Heart left ventricle (tissue), 16 donors: ENCODE results near the gene C18orf32. TPM values are rescaled to one million over a fixed set of nuclear protein-coding genes. Genes with fewer than 3 reads are reported as not detected.

Source experiments
- ATAC-seq, 4 donors: fragments of 200-7000 bp; cut with Tn5 transposase; one replicate each; pipeline ENCODE4 v1.9.1; 2020 to 2022; ENCODE audit warnings: moderate library complexity in 4 of 4, mild to moderate bottlenecking in 3 of 4, moderate number of reproducible peaks in 1 of 4
- DNase-seq, 5 donors: peaks; one replicate each; pipeline ENCODE4 v3.0.0-alpha.2; 2020
- H3K27ac ChIP-seq, 12 donors: fragments of 200-600 bp; sonication (generic) in 4 of 12; one replicate each; pipeline versions ENCODE4 v1.5.0 to v1.8.0; 2016 to 2022; ENCODE audit warnings: mild to moderate bottlenecking in 2 of 12
- H3K27me3 ChIP-seq, 9 donors: fragments of 200-600 bp; sonication (generic) in 2 of 9; one replicate each; pipeline versions ENCODE4 v1.5.1 to v1.8.0; 2016 to 2022; ENCODE audit warnings: mild to moderate bottlenecking in 3 of 9
- H3K36me3 ChIP-seq, 9 donors: fragments of 200-600 bp; sonication (generic) in 2 of 9; one replicate each; pipeline versions ENCODE4 v1.5.0 to v1.8.0; 2018 to 2022; ENCODE audit warnings: mild to moderate bottlenecking in 2 of 9
- H3K4me1 ChIP-seq, 12 donors: fragments of 200-600 bp; sonication (generic) in 4 of 12; one replicate each; pipeline versions ENCODE4 v1.5.0 to v1.8.0; 2016 to 2022; ENCODE audit warnings: mild to moderate bottlenecking in 3 of 12
- H3K4me3 ChIP-seq, 12 donors: fragments of 200-600 bp; sonication (generic) in 4 of 12; one replicate each; pipeline versions ENCODE4 v1.5.0 to v1.8.0; 2017 to 2022; ENCODE audit warnings: mild to moderate bottlenecking in 9 of 12, moderate library complexity in 4 of 12
- H3K9me3 ChIP-seq, 12 donors: fragments of 200-600 bp; sonication (generic) in 4 of 12; one replicate each; pipeline versions ENCODE4 v1.5.0 to v1.8.0; 2016 to 2022; ENCODE audit warnings: mild to moderate bottlenecking in 1 of 12
- CTCF ChIP-seq, 12 donors: fragments of 200-600 bp; sonication (generic) in 4 of 12; IDR thresholded peaks; one replicate each; pipeline versions ENCODE4 v1.5.0 to v1.8.0; 2018 to 2022; ENCODE audit warnings: antibody characterized with exemption in 12 of 12, mild to moderate bottlenecking in 5 of 12
- POLR2A ChIP-seq, 2 donors: fragments of 450-650 bp; IDR thresholded peaks; one replicate each; pipeline ENCODE4 v1.6.1; 2017; ENCODE audit warnings: antibody characterized with exemption in 2 of 2, mild to moderate bottlenecking in 2 of 2, moderate library complexity in 2 of 2
- WGBS, 4 donors: extraction: QIAGEN DNeasy Blood & Tissue Kit in 2 of 4; methylation state at CpG; one replicate each; pipeline versions ENCODE4 v1.1.5 to v1.1.7; 2013 to 2018; 5-methylcytosine and 5-hydroxymethylcytosine counted together
- intact Hi-C, 10 donors: fragments of 100-400 bp; cut with DNase I; formaldehyde crosslinking; loops; one replicate each; pipeline versions ENCODE4 v1.11.1 to v1.14.2; 2022
- long read RNA-seq, 3 donors: library from polyadenylated mRNA; unstranded; transcript quantifications; one replicate each; pipeline ENCODE4 v2.0.0, GENCODE V29; 2020 to 2021
- polyA plus RNA-seq, 2 donors: library from polyadenylated mRNA; stranded (reverse); fragments of 200-250 nt; gene quantifications; one replicate each; pipeline ENCODE4 v1.2.3, GENCODE V29; 2013
- total RNA-seq, 9 donors: library from RNA; depleted of rRNA in 2 of 9; stranded (reverse); fragments of >200 nt in 2 of 9; fragmentation: NEBNext Ultra II Directional in 3 of 9; extraction: Animal tissue kit (Norgen Biotek cat#: 25700) in 3 of 9; gene quantifications; one replicate each; pipeline versions ENCODE4 v1.1.0 to v1.2.4, GENCODE V29; 2016 to 2023
- donor health status: ischemic (EF 13 %, LVEDD 7.1; RV severe dilation, severe dysfunction).
- donor health status: healthy with polysubstance abuse.
- donor health status: DM: no; HTN: yes; CAD: no.
- donor health status: DM: no; HTN: no; CAD: no.
- donor health status: ischemic (EF 25% LVEDD 6.9; RV normal size, moderate dysfunction).
- donor health status: ischemic (EF 25% LVEDD 5.7; RV mildly dilated, moderate dysfunction).
- donor health status: healthy.
- donor health status: DM: yes; HTN: yes; CAD: no.
- donor health status: ischemic (EF 35%, LVEDD 5.7; RV mildly dilated, moderate dysfunction).
- donor health status: nonischemic (EF 11% LVEDD 7.7; RV severe dilation, severe dysfunction).
- donor health status: DM: yes; HTN: yes; CAD: no.
- donor health status: PGD.
- donor health status: ischemic (EF 29% LVEDD 5.4; RV normal size, mild dysfunction).
- donor health status: nonischemic (EF 23%, LVEDD 6.1; RV moderate dilation, normal function).

Gene C18orf32
- total RNA-seq = 10 to 100 TPM; 17.6 to 61.1 (median 36.8) TPM
- polyA plus RNA-seq = 10 to 100 TPM; 66.7 to 68.8 TPM
- long read RNA-seq, donor 1, full-length matches to known transcripts = 53 of 70 reads
- long read RNA-seq, donor 1, partial matches to known transcripts = 0 of 70 reads
- long read RNA-seq, donor 1, other reads (novel, unspliced or antisense) = 17 of 70 reads
- long read RNA-seq, donor 2, full-length matches to known transcripts = 123 of 137 reads
- long read RNA-seq, donor 2, partial matches to known transcripts = 3 of 137 reads
- long read RNA-seq, donor 2, other reads (novel, unspliced or antisense) = 11 of 137 reads
- long read RNA-seq, donor 3, full-length matches to known transcripts = 26 of 38 reads
- long read RNA-seq, donor 3, partial matches to known transcripts = 2 of 38 reads
- long read RNA-seq, donor 3, other reads (novel, unspliced or antisense) = 10 of 38 reads

DNA sequence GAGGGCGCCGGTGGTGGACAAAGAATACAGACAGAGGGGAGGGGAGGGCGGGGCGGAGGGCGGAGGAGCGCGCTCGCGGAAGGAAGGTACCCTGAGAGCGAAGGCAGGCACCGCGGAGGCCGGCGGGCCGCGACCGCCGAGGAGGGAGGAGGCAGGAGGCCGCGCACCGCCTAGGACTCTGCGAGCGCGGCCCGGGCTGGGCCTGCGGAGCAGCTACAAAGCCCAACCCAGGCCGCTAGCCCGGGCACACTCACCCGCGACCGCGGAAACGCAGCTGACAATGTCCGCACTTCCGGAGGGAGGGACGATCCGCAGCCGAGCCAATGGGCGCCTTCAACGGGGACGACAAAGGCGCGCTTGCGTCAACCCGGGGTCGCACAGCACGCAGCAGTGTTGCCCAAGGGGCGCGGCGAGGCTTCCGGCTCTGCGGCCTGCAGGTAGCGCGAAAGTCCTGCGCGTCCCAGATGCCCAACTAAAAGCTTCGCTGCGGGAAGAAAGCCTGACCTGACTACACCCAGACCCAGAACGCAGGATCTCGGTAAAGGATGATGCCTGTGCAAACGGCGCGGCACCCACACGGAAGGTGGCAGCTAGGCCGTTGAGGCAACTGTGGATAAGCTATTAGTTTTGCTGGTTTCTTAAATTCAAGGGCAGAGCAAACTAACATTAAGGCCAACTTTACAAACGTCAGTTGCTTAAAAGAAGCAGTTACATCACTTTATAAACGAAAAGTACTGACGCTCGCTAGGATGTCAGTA, at the start of gene C18orf32:
Gene C18orf32 (minus strand): TSS at position 282 of the 758 bp plus-strand sequence. CDS start 3,486 bp downstream, outside the sequence.
- H3K4me1 ChIP-seq = peaks cover 5 to 63% (median 28%) of the 10 kb centered on the region in 12 donors
- TF ChIP-seq CTCF (IDR thresholded peaks at IDR 0.05) = no peak
- TF ChIP-seq POLR2A (IDR thresholded peaks at IDR 0.05) = peak; percentile 41 to 97

DNA sequence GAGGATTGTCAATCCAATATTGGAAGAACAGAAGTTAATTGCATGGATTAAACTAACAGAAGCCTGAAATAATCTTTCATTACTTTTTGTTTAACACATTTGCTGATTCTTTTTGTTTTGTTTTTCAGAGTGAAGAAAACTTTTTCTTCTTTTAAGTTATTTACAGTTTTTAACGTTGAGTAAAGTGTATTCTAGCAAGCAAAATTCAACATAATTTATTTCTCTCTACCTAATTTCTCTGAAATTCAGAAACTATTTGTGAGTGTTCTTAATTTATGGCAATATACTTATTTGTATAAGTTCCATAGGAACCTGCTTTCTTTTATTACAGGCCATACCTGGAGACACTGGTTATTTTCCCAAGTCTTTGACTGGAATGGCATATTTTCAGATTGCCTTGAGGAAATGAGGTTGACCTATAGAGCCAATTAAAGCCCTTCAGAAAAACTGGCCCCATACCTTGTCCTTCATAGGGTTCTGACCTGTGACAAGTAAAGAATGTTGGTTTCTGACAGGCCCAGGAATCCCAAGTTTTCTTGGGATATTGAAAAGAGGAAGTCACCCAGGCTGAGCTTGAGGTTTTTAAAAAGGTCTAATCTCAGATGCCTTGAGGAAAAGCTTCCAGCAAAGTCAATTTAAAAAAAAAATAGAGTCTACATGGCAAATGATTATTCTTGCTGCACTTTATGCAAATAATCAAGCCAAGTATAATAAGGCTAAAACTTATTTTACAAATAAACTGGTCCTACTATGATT, 48.0 kb upstream of the C18orf32 start:
- Histone ChIP-seq H3K4me3 (no peak overlapping the region), H3K4me1 (no peaks in the 10 kb centered on the region), H3K36me3 (no peaks in the 10 kb centered on the region), H3K27ac (no peak overlapping the region), H3K9me3 (no peaks in the 10 kb centered on the region), H3K27me3 (no peaks in the 10 kb centered on the region)
- 91 to 98% (median 96%) methylated on average over 1 of the region's 1 CpG for whole genome bisulfite sequencing, 4 donors
- TF ChIP-seq CTCF (IDR thresholded peaks at IDR 0.05) (no peak), POLR2A (IDR thresholded peaks at IDR 0.05) (no peak)
- intact Hi-C loops = no loop called here
- no peak for DNase-seq
- ATAC-seq = no peak

More for the DNA sequence above, at the start of gene C18orf32:
- peaks cover 3 to 60% (median 54%) of the 10 kb centered on the region in 9 donors for H3K36me3 ChIP-seq
- no peaks in the 10 kb centered on the region for H3K9me3 ChIP-seq
- peak; percentile 98 to 99 (median 98) for ATAC-seq
- intact Hi-C loops = no loop called here
- peak within 1 kb of the TSS; percentile 68 to 95 (median 88) for H3K4me3 ChIP-seq
- WGBS, 4 donors = 3 to 5% (median 4%) methylated on average over 62 to 69 of the region's 69 CpGs
- peak within 1 kb of the TSS; percentile 88 to 98 (median 97) for H3K27ac ChIP-seq
- H3K27me3 ChIP-seq = no peaks in the 10 kb centered on the region
- peak; percentile 95 to 98 (median 97) for DNase-seq

DNA sequence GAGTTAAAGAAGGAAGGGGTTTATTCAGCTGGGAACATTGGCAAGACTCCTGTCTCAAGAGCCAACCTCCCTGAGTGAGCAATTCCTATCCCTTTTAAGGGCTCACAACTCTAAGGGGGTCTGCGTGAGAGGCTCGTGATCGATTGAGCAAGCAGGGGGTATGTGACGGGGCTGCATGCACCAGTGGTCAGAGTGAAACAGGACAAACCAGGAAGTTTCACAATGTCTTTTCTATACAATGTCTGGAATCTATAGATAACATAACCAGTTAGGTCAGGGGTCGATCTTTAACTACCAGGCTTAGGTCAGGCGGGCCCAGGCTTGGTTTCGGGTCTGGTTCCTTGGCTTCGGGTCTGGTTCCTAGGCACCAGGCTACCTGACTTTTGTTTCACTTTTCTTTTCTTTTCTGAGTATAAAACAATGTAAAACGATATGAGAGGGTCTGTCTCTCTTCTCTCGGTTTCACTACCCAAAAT, 44.7 kb upstream of the C18orf32 start:
- intact Hi-C loops = no loop called here
- WGBS, 4 donors = 79 to 83% (median 81%) methylated on average over 10 of the region's 10 CpGs
- TF ChIP-seq POLR2A (IDR thresholded peaks at IDR 0.05) = no peak
- TF ChIP-seq CTCF (IDR thresholded peaks at IDR 0.05) = no peak
- H3K9me3 ChIP-seq = no peaks in the 10 kb centered on the region
- H3K4me1 ChIP-seq = no peaks in the 10 kb centered on the region
- H3K4me3 ChIP-seq = no peak overlapping the region
- H3K27ac ChIP-seq = no peak overlapping the region
- H3K27me3 ChIP-seq = peaks cover 0 to 6% (median 0%) of the 10 kb centered on the region in 9 donors
- ATAC-seq = no peak
- H3K36me3 ChIP-seq = no peaks in the 10 kb centered on the region
- DNase-seq = no peak
